Neural cell (in vitro differentiated cells): Measurements from ENCODE around the gene SDCCAG8. TPM values are rescaled to one million over a fixed set of nuclear protein-coding genes. Genes with fewer than 3 reads are reported as not detected.

Source experiments
- H2AFZ ChIP-seq: fragments of 200-600, 300-800 bp; sonication (generic), shearing (Covaris generic); 2 replicates; pipeline ENCODE4 v1.6.0; 2014; ENCODE audit warnings: low read depth, mild to moderate bottlenecking, antibody characterized with exemption, low read length, moderate library complexity
- H3F3A ChIP-seq: fragments of 200-600 bp; shearing (Covaris generic); 2 replicates; pipeline ENCODE4 v1.6.1; 2016; ENCODE audit warnings: mild to moderate bottlenecking, moderate library complexity, mixed read lengths, antibody characterized with exemption, low read length; ENCODE audit not compliant: insufficient read depth, poor library complexity, severe bottlenecking
- H3K27ac ChIP-seq: fragments of 200-600, 300-800 bp; sonication (generic), shearing (Covaris generic); 2 replicates; pipeline ENCODE4 v1.5.1; 2014; ENCODE audit warnings: mild to moderate bottlenecking, low read length, moderate library complexity
- H3K27me3 ChIP-seq: fragments of 300-800, 200-600 bp; sonication (generic), shearing (Covaris generic); 2 replicates; pipeline ENCODE4 v1.6.0; 2014; ENCODE audit warnings: mild to moderate bottlenecking, low read depth, low read length, moderate library complexity; ENCODE audit not compliant: insufficient read depth
- H3K36me3 ChIP-seq: fragments of 300-800, 200-600 bp; sonication (generic), shearing (Covaris generic); 2 replicates; pipeline ENCODE4 v1.5.1; 2014; ENCODE audit warnings: mild to moderate bottlenecking, antibody characterized with exemption, low read length, moderate library complexity; ENCODE audit not compliant: insufficient read depth
- H3K4me2 ChIP-seq: fragments of 300-800, 200-600 bp; sonication (generic), shearing (Covaris generic); 2 replicates; pipeline ENCODE4 v1.6.0; 2014; ENCODE audit warnings: mild to moderate bottlenecking, low read length
- H3K4me3 ChIP-seq: fragments of 300-800, 200-600 bp; sonication (generic), shearing (Covaris generic); 2 replicates; pipeline ENCODE4 v1.5.1; 2014; ENCODE audit warnings: mild to moderate bottlenecking, low read length, moderate library complexity
- H3K79me2 ChIP-seq: fragments of 200-600 bp; shearing (Covaris generic); replicated peaks from 2 replicates; pipeline ENCODE4 v1.6.0; 2014; ENCODE audit warnings: mild to moderate bottlenecking, low read length, moderate library complexity; ENCODE audit not compliant: insufficient read depth
- H3K9ac ChIP-seq: fragments of 300-800, 200-600 bp; sonication (generic), shearing (Covaris generic); 2 replicates; pipeline ENCODE4 v1.6.1; 2016; ENCODE audit warnings: mild to moderate bottlenecking, low read length, mixed read lengths
- H3K9me2 ChIP-seq: fragments of 200-600 bp; shearing (Covaris generic); 2 replicates; pipeline ENCODE4 v1.6.1; 2016; ENCODE audit warnings: mild to moderate bottlenecking, low read length, mixed read lengths; ENCODE audit not compliant: insufficient read depth
- H3K9me3 ChIP-seq: fragments of 200-600, 300-800 bp; sonication (generic), shearing (Covaris generic); 2 replicates; pipeline ENCODE4 v1.6.1; 2016; ENCODE audit warnings: mild to moderate bottlenecking, mixed run types, low read length, moderate library complexity, mixed read lengths
- H4K20me1 ChIP-seq: fragments of 200-600 bp; shearing (Covaris generic); 2 replicates; pipeline ENCODE4 v1.6.1; 2016; ENCODE audit warnings: mild to moderate bottlenecking, mixed run types; ENCODE audit not compliant: insufficient read depth
- CTCF ChIP-seq: fragments of 450-650 bp; IDR thresholded peaks from 2 replicates; pipeline ENCODE4 v1.5.1; 2014; ENCODE audit warnings: antibody characterized with exemption, mild to moderate bottlenecking, moderate library complexity; ENCODE audit not compliant: poor library complexity, severe bottlenecking
- EP300 ChIP-seq: fragments of 450-650 bp; conservative IDR thresholded peaks from 2 replicates; pipeline ENCODE4 v1.6.1; 2014; ENCODE audit warnings: antibody characterized with exemption, mild to moderate bottlenecking, moderate library complexity; ENCODE audit not compliant: poor library complexity, severe bottlenecking
- EZH2 ChIP-seq: fragments of 200-600, 300-800 bp; shearing (Covaris generic), sonication (generic); IDR thresholded peaks from 2 replicates; pipeline ENCODE4 v1.6.1; 2014; ENCODE audit warnings: antibody characterized with exemption, low read length, borderline replicate concordance, mild to moderate bottlenecking; ENCODE audit not compliant: insufficient read depth, poor library complexity, severe bottlenecking
- MXI1 ChIP-seq: fragments of 450-650 bp; conservative IDR thresholded peaks from 2 replicates; pipeline ENCODE4 v1.6.1; 2014; ENCODE audit warnings: antibody characterized with exemption, mild to moderate bottlenecking; ENCODE audit not compliant: poor library complexity, severe bottlenecking
- POLR2AphosphoS5 ChIP-seq: IDR thresholded peaks from 2 replicates; pipeline ENCODE4 v1.6.1; 2012
- RAD21 ChIP-seq: fragments of 450-650 bp; conservative IDR thresholded peaks from 2 replicates; pipeline ENCODE4 v1.6.1; 2014; ENCODE audit warnings: antibody characterized with exemption, mild to moderate bottlenecking, moderate library complexity
- SMC3 ChIP-seq: fragments of 450-650 bp; conservative IDR thresholded peaks from 2 replicates; pipeline ENCODE4 v1.6.1; 2014; ENCODE audit warnings: antibody characterized with exemption, mild to moderate bottlenecking, moderate library complexity; ENCODE audit not compliant: poor library complexity
- TAF1 ChIP-seq: IDR thresholded peaks from 2 replicates; pipeline ENCODE4 v1.6.1; 2012; ENCODE audit warnings: low read depth
- polyA plus RNA-seq: library from polyadenylated mRNA; depleted of rRNA; stranded (reverse); fragments of >200 nt; gene quantifications from 2 replicates; pipeline ENCODE4 v1.2.3, GENCODE V29; 2014
- TF ChIP-seq, protein P1 (sequence below): IDR thresholded peaks from 2 replicates; pipeline ENCODE4 v1.6.1; 2012; ENCODE audit warnings: borderline replicate concordance

Gene SDCCAG8
- polyA plus RNA-seq, 1 donor from 2014 or later = 32.2 TPM

GRCh38 chr1:243399561-243400155, 143.8 kb downstream of the SDCCAG8 start:
- Histone ChIP-seq H3F3A (no peaks in the 10 kb centered on the region), H3K9me3 (no peaks in the 10 kb centered on the region), H3K36me3 (no peaks in the 10 kb centered on the region), H3K27me3 (no peaks in the 10 kb centered on the region), H4K20me1 (no peaks in the 10 kb centered on the region), H3K27ac (no peak overlapping the region), H3K4me3 (no peak overlapping the region), H3K79me2 (no peaks in the 10 kb centered on the region), H2AFZ (no peak overlapping the region), H3K9ac (no peak overlapping the region), H3K4me2 (no peak overlapping the region), H3K9me2 (no peaks in the 10 kb centered on the region)
- TF ChIP-seq EZH2 (no peak), CTCF (no peak), MXI1 (no peak), TAF1 (no peak), RAD21 (no peak), EP300 (no peak), POLR2AphosphoS5 (no peak), SMC3 (no peak)
- TF ChIP-seq, protein P1, sequence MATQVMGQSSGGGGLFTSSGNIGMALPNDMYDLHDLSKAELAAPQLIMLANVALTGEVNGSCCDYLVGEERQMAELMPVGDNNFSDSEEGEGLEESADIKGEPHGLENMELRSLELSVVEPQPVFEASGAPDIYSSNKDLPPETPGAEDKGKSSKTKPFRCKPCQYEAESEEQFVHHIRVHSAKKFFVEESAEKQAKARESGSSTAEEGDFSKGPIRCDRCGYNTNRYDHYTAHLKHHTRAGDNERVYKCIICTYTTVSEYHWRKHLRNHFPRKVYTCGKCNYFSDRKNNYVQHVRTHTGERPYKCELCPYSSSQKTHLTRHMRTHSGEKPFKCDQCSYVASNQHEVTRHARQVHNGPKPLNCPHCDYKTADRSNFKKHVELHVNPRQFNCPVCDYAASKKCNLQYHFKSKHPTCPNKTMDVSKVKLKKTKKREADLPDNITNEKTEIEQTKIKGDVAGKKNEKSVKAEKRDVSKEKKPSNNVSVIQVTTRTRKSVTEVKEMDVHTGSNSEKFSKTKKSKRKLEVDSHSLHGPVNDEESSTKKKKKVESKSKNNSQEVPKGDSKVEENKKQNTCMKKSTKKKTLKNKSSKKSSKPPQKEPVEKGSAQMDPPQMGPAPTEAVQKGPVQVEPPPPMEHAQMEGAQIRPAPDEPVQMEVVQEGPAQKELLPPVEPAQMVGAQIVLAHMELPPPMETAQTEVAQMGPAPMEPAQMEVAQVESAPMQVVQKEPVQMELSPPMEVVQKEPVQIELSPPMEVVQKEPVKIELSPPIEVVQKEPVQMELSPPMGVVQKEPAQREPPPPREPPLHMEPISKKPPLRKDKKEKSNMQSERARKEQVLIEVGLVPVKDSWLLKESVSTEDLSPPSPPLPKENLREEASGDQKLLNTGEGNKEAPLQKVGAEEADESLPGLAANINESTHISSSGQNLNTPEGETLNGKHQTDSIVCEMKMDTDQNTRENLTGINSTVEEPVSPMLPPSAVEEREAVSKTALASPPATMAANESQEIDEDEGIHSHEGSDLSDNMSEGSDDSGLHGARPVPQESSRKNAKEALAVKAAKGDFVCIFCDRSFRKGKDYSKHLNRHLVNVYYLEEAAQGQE = no peak

GRCh38 chr1:243402868-243403267, 147.0 kb downstream of the SDCCAG8 start:
- H3F3A ChIP-seq = no peaks in the 10 kb centered on the region
- no peaks in the 10 kb centered on the region for H3K27me3 ChIP-seq
- no peaks in the 10 kb centered on the region for H3K79me2 ChIP-seq
- H3K9me2 ChIP-seq = no peaks in the 10 kb centered on the region
- H2AFZ ChIP-seq = no peak overlapping the region
- H3K36me3 ChIP-seq = no peaks in the 10 kb centered on the region
- H3K9me3 ChIP-seq = no peaks in the 10 kb centered on the region
- H3K9ac ChIP-seq = no peak overlapping the region
- H3K27ac ChIP-seq = no peak overlapping the region
- H4K20me1 ChIP-seq = no peaks in the 10 kb centered on the region
- TF ChIP-seq MXI1 = no peak
- no peak for TF ChIP-seq EZH2
- no peak for TF ChIP-seq CTCF
- TF ChIP-seq TAF1 = no peak
- TF ChIP-seq, protein P1 = no peak
- TF ChIP-seq SMC3 = no peak
- TF ChIP-seq RAD21 = no peak
- no peak for TF ChIP-seq EP300
- no peak for TF ChIP-seq POLR2AphosphoS5
- no peak overlapping the region for H3K4me3 ChIP-seq
- H3K4me2 ChIP-seq = no peak overlapping the region
